Stimulated activated CD4-positive, alpha-beta T cell treated with anti-CD3 and anti-CD28 coated beads, Interleukin-12 subunit alpha, Interleukin-12 subunit beta, amount 100 ng/mL, for 48 hours (primary cell): ENCODE data around the gene LIPT1.
"Not testable (repeated sequence)": the region's sequence is repeated elsewhere in the genome, so short reads cannot be mapped to it uniquely, and the experiment has no call there.

Experiments
- DNase-seq, 3 donors: peaks; one replicate each; pipeline ENCODE4 v3.0.0-alpha.2; 2020; ENCODE audit warnings: low read depth in 2 of 3, low spot score in 1 of 3

Gene LIPT1

DNA sequence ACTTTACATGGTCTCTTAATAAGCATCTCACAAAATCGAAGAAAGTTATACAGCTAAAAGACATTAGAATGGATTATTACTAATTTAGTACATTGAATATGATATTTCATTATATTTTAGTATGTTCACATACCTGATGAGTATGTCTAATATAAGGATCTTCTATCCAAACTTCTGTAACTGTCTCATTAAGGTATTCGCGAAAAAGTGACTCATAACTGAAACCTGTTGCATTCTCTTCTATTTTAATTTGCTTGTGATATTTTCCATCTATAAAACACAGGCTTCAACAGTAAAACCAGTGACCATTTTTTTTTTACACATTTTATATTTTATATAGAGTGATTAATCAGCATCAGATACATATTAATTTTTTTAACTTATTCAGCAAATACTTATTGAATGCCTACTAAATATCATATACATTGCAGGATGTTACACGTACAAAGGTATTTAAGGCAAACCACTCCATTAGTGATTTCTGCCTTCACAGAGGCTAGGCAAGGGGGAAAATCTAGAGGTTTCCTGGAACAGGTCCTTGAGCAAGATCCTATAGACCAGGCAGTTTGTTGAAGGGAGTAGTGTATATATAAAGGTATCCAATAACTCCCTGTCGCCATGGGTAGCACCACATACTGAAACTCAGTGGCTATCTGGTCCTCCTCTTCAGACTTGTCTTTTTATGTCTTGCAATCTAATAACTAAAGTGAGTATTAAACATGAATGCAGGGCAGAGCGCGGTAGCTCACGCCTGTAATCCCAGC, 16.8 kb downstream of the LIPT1 start:
- DNase-seq, result no peak

DNA sequence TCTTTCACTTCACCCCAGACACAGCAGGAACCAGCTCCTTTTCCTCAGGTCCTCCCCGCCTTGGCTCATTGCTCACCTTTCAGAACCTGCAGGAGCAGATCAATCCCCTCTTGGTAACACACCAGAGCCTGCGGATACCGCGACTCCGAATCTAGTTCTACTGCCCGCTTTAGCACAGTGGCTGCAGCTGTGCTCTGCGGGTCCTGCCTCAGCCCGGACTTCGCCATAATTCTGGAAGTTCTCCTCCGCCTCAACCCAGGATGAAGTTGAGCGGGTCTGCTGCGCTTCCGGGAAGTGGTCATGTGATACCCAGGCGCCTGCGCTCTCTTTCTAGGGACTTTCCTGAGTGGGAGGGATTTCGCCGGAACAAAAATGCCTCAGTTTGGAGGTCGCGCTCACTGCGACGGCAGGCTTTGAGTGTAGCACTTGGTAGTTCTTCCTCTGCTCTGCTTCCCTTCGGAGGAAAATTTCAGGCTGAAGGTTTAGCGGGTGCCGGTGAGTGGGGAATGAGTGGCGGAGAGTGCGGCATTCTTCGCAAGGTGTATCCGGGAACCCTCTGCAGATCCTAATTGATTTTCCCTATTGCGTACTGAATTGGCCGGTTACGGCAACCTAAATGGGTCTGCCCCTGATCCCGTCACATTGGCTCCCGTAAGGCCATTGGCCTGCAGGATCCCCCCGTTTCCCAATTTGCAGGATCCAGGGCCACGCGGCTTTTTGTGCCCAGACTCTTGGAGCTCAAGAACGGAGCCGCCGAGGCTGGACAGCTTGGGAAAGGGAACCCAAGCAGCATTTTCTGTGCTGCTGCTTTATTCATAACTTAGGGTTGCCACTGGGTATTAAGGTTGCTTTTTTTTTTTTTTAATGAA, 26.2 kb downstream of the LIPT1 start, which contains the start of the genes MITD1 and MRPL30:
TSS of gene MITD1 (minus strand) at position 304 of the 869 bp plus-strand sequence. CDS start at position 227, 77 bp downstream.
TSS of gene MRPL30 (plus strand) at position 430 of the 869 bp plus-strand sequence. CDS start 5,020 bp downstream, outside the sequence.
- peak; percentile 81 to 87 (median 85) for DNase-seq

DNA sequence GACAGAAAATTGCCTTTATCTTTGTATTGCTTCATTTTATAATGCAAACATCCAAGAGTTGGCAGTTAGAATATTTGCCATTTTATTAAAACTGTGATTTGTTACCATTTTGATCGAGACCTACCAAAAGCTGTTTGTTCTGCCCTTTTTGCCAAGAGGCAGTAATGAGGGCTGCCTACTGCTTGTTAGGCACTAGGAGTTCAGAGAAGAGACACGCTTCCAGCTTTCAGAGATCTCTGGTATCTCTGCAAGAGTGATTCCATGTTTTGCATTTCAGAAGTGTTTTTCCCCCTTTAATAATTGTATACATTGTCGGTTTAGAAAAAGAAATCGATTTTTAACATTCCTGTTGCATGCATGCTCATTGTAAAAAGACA, 26.8 kb downstream of the LIPT1 start:
- no peak for DNase-seq

DNA sequence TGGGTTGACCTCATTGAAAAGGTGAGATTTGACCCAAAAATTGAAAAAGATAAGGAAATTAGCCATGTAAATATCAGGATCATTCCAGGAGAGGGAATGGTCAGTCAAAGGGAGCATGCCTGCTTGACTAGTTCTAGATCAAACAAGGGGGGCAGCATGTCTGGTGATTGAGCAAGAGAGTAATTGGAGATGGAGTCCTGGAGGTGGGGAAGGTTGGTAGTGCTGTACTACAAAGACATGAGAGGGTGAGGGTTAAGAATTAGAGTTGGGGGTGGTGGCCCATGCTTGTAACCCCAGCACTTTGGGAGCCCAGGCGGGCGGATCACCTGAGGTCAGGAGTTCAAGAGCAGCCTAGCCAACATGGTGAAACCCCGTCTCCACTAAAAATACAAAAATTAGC, 28.3 kb downstream of the LIPT1 start:
- DNase-seq, result no peak

DNA sequence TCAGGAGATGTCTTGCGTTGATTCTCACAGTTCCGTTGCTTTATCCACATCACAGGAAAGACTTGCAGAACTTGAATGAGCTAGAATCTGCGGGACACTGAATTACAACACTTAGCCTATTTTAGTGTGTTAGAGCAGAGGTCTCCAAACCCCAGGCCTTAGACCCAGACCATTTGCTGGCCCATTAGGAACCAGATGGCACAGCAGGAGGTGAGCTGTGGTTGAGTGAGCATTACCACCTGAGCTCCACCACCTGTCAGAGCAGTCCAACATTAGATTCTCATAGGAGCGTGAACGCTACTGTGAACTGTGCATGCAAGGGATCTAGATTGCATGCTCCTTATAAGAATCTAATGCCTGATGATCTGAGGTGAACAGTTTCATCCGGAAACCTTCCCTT, 30.0 kb downstream of the LIPT1 start:
- no peak for DNase-seq

DNA sequence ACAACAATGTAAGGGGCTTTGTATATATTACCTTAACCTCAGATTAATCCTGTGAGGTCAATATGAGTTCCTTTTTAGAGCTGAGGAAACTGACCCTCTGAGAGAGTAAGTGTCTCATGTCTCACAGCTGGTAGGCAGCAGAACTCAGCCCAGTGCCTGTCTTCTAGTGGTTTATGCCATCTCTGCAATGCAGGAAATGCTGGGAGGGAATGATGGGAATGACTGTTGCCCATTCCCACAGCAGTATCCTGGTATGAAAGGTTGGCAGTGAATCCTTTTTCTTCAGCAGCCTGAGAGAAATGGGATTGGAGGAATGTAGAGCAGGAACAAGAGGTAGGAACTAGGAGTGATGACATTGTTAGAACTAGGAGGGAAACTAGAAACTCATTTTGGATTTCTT, 32.2 kb downstream of the LIPT1 start:
- DNase-seq, result no peak

DNA sequence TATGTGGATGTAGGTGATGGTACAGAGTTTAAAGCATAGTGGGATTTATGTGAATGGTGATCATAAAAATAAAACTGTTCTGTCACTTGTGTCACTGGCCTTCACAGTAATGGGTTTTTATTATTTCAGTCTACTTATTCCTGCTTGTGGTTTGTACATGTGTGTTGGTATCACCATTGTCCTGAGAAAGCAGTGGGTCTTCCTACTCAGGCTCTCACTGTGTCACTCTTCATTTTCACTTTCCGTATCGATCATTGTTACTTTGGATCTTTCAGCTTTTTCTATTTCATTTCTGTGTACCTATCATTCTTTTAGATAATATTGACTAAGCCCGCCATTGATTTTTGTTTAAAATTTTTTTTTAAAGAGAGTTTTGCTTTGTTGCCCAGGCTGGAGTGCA, 33.6 kb downstream of the LIPT1 start:
- no peak for DNase-seq

DNA sequence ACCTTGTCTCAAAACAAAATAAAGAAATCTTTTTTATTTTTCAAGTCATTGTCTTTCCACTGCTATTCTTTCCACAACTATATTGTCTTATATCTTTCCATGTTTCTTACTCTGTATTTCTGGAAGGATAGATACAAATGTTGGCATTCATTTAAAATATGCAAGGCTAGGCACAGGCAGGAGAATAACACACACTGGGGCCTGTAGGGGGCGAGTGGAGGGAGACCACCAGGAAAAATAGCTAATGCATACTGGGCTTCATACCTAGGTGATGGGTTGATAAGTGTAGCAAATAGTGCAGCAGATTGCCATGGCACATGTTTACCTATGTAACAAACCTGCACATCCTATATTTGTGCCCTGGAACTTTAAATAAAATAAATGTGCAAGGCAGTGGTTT, 35.8 kb downstream of the LIPT1 start:
- no peak for DNase-seq

DNA sequence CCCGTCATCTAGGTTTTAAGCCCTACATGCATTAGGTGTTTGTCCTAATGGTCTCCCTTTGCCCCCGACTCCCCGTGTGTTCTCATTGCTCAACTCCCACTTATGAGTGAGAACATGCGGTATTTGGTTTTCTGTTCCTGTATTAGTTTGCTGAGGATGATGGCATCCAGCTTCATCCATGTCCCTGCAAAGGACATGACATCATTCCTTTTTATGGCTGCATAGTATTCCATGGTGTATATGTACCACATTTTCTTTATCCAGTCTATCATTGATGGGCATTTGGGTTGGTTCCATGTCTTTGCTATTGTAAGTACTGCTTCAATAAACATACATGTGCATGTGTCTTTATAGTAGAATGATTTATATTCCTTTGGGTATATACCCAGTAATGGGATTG, 37.6 kb downstream of the LIPT1 start:
- not testable (repeated sequence) for DNase-seq

DNA sequence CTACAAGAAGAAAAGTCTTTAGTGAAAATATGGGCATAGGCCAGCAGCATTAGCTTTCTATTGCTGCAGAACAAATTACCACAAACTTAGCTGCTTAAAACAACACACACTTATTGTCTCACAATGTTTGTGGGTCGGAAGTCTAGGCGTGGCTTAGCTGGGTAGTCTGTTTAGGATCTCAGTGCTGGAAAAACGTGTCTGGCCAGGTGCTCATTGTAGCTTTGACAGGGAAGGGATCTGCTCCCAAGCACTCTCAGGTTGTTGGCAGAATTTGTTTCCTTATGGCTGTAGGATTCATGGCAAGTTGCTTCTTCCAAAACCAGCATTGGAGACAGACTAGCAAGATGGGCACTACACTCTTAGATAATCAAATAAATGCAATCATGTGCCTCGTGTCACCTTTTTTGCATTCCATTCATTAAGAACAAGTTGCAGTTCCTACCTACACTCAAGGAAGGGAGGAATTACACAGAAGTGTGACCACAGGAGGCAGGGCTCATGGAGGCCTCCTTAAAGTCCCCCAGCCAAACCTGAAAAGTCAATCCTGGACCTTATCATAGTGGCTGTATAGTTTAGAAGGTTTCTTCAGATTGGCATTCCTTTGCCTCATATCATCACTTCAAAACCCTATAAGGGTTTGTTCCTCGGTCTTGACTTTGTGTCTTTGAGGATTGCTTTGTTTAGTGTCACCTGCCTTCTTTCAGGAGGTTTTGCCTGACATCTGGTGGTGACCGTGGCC, 43.5 kb downstream of the LIPT1 start:
- DNase-seq, result no peak

DNA sequence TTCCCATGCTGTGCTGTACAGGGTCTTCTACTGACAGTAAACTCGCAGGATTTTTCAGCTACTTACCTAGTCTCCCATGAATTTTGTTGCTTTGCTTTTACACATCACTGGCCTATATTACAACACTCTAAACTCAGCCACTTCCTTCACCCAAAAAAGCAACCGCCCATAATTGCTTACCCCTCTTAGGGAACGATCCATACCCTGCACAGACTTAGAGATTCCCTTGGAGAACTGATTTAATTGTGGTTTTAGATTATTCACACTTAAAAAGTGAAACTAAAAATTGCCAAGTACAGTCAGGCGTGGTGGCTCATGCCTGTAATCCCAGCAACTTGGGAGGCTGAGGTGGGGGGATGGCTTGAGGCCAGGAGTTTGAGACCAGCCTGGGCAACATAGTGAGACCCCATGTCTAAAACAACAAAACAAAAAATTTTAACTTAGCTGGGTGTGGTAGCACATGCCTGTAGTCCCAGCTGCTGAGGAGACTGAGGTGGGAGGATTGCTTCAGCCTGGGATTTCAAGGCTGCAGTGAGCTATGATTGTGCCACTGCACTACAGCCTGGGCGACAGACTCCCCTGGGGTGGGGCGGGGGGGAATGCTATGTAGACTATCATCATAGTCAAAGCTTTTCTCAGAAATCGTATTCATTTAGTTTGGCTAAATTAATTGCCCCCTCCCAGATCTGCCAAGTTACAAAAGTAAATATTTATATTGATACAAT, 45.5 kb downstream of the LIPT1 start:
- no peak for DNase-seq

DNA sequence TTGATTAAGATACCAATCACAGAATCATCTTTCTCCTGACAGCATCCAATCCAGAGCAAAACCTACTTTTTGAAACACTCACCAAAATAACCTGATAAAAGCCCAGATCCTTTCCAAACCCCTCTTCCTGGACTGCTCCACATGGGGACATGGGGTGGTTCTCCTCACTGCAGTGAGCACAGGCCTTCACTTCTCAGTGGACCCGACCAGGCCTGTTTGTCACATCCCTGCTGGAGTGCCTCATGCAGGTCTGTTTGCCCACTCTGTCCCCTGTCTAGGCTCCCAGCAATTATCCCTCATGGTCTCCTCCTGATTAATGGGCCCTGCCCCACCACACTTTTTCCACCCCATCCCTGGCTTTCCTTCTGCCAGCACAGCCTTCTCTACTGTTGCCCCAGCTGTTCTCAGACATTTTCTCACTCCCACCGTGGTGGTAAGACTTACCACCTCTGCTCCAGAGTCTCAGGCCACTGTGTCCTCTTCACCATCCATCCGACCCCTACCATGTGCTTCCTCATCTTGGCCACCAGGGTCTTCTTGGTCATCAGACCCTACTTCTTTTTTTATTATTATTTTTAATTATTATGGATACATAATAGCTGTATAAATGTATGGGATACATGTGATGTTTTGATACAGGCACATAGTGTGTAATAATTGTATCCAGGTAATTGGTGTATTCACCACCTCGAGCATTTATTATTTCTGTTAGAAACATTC, 47.4 kb downstream of the LIPT1 start:
- DNase-seq, result no peak

DNA sequence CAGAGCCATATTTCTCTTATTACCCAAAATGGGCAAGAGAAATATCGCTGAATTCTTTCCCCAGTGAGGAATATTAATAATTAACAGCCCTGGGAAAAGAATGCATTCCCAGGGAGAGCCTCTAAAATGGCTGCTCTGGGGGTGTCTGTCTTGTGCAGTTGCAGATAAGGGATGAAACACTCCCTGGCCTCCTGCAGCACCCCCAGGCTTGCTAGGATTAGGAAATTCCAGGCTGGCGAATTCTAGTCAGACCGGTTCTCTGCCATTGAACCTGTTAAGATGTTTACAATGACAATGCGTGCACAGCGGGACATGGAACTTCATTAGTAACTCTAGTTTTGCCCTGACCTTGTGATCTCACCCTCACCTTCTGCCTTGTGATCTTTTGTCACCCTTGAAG, 50.7 kb downstream of the LIPT1 start:
- DNase-seq, result no peak
